ENCODE data around the gene HSPA12B. TPM values are rescaled to one million over a fixed set of nuclear protein-coding genes. Genes with fewer than 3 reads are reported as not detected.
A peak's percentile ranks its signal among the peaks of the same experiment; 100 is the strongest.

Gene HSPA12B
- total and polyA plus RNA-seq, 2 of the 8 experiments (the other 6 are each of a cell fraction or from before 2014, with no cell fraction given): 2.2 to 4.3 TPM

GRCh38 chr20:3749087-3749688 is 16.7 kb downstream of the HSPA12B start:
- ChIA-PET POLR2A (ENCODE audit: partially characterized antibody) (interaction anchor here (0.7 to 1.9 kb wide), 7 partner anchors 8 to 71 kb away, joined by 3 to 8 read pairs (median 3); partner anchors contain the start of genes AP5S1 and HSPA12B), CTCF (ENCODE audit: partially characterized antibody) (interaction anchor here (0.5 to 18.6 kb wide), 27 partner anchors 14 to 367 kb away, joined by 3 to 308 read pairs (median 6); partner anchors contain the start of genes ADISSP, AP5S1, CENPB and HSPA12B)
- H3K79me1 ChIP-seq (ENCODE audit: low read depth, low read length): no peaks in the 10 kb centered on the region
- peak overlapping the region in 3 of 4 experiments; percentile 19 to 61 (median 51); a peak in 3 of 8 replicates for H3K4me3 ChIP-seq (ENCODE audit: extremely low read depth in 1 of 4, insufficient read depth in 2 of 4, low read depth in 3 of 4, low read length in 4 of 4)
- 84% methylated on average over 17 of the region's 24 CpGs; no CpG with 5 or more reads in 1 of the 2 experiments for WGBS, 2 experiments (ENCODE audit: extremely low coverage in 1 of 2, insufficient coverage in 1 of 2, insufficient read length in 1 of 2, insufficient replicate concordance in 2 of 2, low coverage in 1 of 2, low lambda C conversion rate in 2 of 2, missing lambda C conversion rate in 1 of 2)
- no peaks in the 10 kb centered on the region for H3K79me2 ChIP-seq (ENCODE audit: control insufficient read depth in 1 of 2, insufficient read depth in 2 of 2, low read length in 2 of 2)
- no peaks in the 10 kb centered on the region for H3K9me3 ChIP-seq (ENCODE audit: insufficient read depth in 2 of 2, low read depth in 1 of 2, low read length in 1 of 2)
- no peak overlapping the region for H2BK120ac ChIP-seq (replicated peaks; ENCODE audit: low read depth, low read length)
- no peak overlapping the region for H3K18ac ChIP-seq (ENCODE audit: extremely low read depth, low read length)
- H3K14ac ChIP-seq (ENCODE audit: insufficient read length): no peak overlapping the region
- no peak overlapping the region for H4K91ac ChIP-seq (replicated peaks; ENCODE audit: insufficient read length, low read length)
- H3K4me2 ChIP-seq (ENCODE audit: insufficient read depth in 1 of 2, low read depth in 2 of 2, low read length in 2 of 2): peak overlapping the region; percentile 51 to 89
- peaks cover 4 to 26% (median 21%) of the 10 kb centered on the region in 4 experiments for H3K27me3 ChIP-seq (replicated peaks in 1 of 4; ENCODE audit: control insufficient read depth in 3 of 4, extremely low read depth in 1 of 4, insufficient read depth in 3 of 4, low read length in 3 of 4)
- no peak overlapping the region for H3K23ac ChIP-seq (ENCODE audit: insufficient read length)
- no peak overlapping the region for H2AK5ac ChIP-seq (ENCODE audit: low read depth, low read length)
- no peak overlapping the region for H2BK15ac ChIP-seq (ENCODE audit: low read length)
- H2BK5ac ChIP-seq (ENCODE audit: low read depth, low read length): no peak overlapping the region
- H3K4ac ChIP-seq (replicated peaks; ENCODE audit: insufficient read length, low read depth, low read length): no peak overlapping the region
- peaks cover 25% of the 10 kb centered on the region for H3K23me2 ChIP-seq (ENCODE audit: low read depth, low read length)
- H3K56ac ChIP-seq (replicated peaks; ENCODE audit: insufficient read length, low read depth, low read length): no peak overlapping the region
- no peak overlapping the region for H3K27ac ChIP-seq (ENCODE audit: low read depth, low read length)
- no peak overlapping the region for H2BK20ac ChIP-seq (ENCODE audit: low read length)
- H3K9ac ChIP-seq (replicated peaks in 1 of 4; ENCODE audit: extremely low read depth in 1 of 4, low read depth in 3 of 4, low read length in 3 of 4): no peak overlapping the region
- H4K8ac ChIP-seq (ENCODE audit: extremely low read depth, insufficient read depth, low read length): peak overlapping the region; percentile 83
- no peaks in the 10 kb centered on the region; a peak in 1 of 8 replicates for H3K36me3 ChIP-seq (ENCODE audit: control insufficient read depth in 2 of 4, insufficient read depth in 4 of 4, low read length in 3 of 4)
- no peak overlapping the region; the same call in 1 of the 2 replicates for H2BK12ac ChIP-seq (ENCODE audit: low read depth, low read length)
- FAIRE-seq (no peak), DNase-seq (ENCODE audit: low read depth in 1 of 2, low spot score in 2 of 2) (no peak)
- H4K5ac ChIP-seq (ENCODE audit: insufficient read length, low read depth, low read length): no peak overlapping the region
- no peak overlapping the region for H2AFZ ChIP-seq (ENCODE audit: low read length)
- peaks cover 2 to 17% of the 10 kb centered on the region in 2 experiments for H4K20me1 ChIP-seq (replicated peaks in 1 of 2; ENCODE audit: control insufficient read depth in 1 of 2, insufficient read depth in 2 of 2, low read length in 2 of 2)
- peaks cover 0 to 25% (median 8%) of the 10 kb centered on the region in 4 experiments; a peak in 6 of 7 replicates for H3K4me1 ChIP-seq (replicated peaks in 1 of 4; ENCODE audit: control insufficient read depth in 3 of 4, insufficient read depth in 4 of 4, low read length in 3 of 4)
- TF ChIP-seq BRCA1 (IDR thresholded peaks at IDR 0.05; ENCODE audit: low read depth, low read length) (no peak), PHF8 (conservative IDR thresholded peaks at IDR 0.05; ENCODE audit: low read depth, low read length) (no peak), NRF1 (IDR thresholded peaks at IDR 0.05; ENCODE audit: low read depth, low read length) (no peak), SP1 (IDR thresholded peaks at IDR 0.05; ENCODE audit: low read depth, low read length) (no peak)

Data from H1 (cell line).